ENCODE results near the gene IL27RA. TPM values are rescaled to one million over a fixed set of nuclear protein-coding genes. Genes with fewer than 3 reads are reported as not detected.
A peak's percentile ranks its signal among the peaks of the same experiment; 100 is the strongest.

IL27RA gene
- total RNA-seq: 10 to 100 TPM; 55.5 to 58.1 TPM

- H3K4me1 Mint-ChIP-seq: peaks cover 25% of the 10 kb centered on the region
- no peaks in the 10 kb centered on the region for H3K9me3 Mint-ChIP-seq
- peak; percentile 87 for DNase-seq
- peak within 1 kb of the TSS; percentile 82 for H3K27ac Mint-ChIP-seq
- peaks cover 5% of the 10 kb centered on the region for H3K27me3 Mint-ChIP-seq
- peak within 1 kb of the TSS; percentile 93 for H3K4me3 Mint-ChIP-seq
- H3K36me3 Mint-ChIP-seq (ENCODE audit: low read depth): peaks cover 17% of the 10 kb centered on the region
- CTCF ChIA-PET: interaction anchor here (0.7 to 2.6 kb wide), 17 partner anchors 8 to 159 kb away, joined by 3 to 17 read pairs (median 4); partner anchors contain the start of genes ASF1B, DCAF15 and MISP3
- POLR2A ChIA-PET: interaction anchor here (0.7 to 3.6 kb wide), 40 partner anchors 8 to 865 kb away, joined by 3 to 49 read pairs (median 4); partner anchors contain the start of genes ADGRE5, C19orf53, DCAF15 and MISP3
These were observed at the start of gene IL27RA for GRCh38 chr19:14031719-14032480. Gene IL27RA, plus strand, starts transcription at chr19:14031762. Its CDS starts 111 bp downstream, at chr19:14031873.

- no peak overlapping the region for H3K27ac Mint-ChIP-seq
- H3K4me3 Mint-ChIP-seq: no peak overlapping the region
- no peak for DNase-seq
- H3K36me3 Mint-ChIP-seq (ENCODE audit: low read depth): peaks cover 6% of the 10 kb centered on the region
- peaks cover 57% of the 10 kb centered on the region for H3K4me1 Mint-ChIP-seq
- ChIA-PET POLR2A (interaction anchor here (1.2 to 10.2 kb wide), 3 partner anchors 21 to 49 kb away, joined by 5 to 157 read pairs (median 6); partner anchors contain the start of genes DCAF15, IL27RA and RFX1), CTCF (no interaction called here)
- no peaks in the 10 kb centered on the region for H3K9me3 Mint-ChIP-seq
- H3K27me3 Mint-ChIP-seq: no peaks in the 10 kb centered on the region
These were observed 49.5 kb upstream of the IL27RA start for GRCh38 chr19:13981988-13982501.

GRCh38 chr19:13982773-13983172, 48.8 kb upstream of the IL27RA start:
- Mint-ChIP-seq H3K27ac (peak overlapping the region; percentile 21), H3K4me3 (no peak overlapping the region), H3K4me1 (peaks cover 64% of the 10 kb centered on the region)

GRCh38 chr19:13983213-13983889, 48.2 kb upstream of the IL27RA start:
- no peaks in the 10 kb centered on the region for H3K27me3 Mint-ChIP-seq
- no peak for DNase-seq
- no peaks in the 10 kb centered on the region for H3K9me3 Mint-ChIP-seq
- CTCF ChIA-PET: no interaction called here
- H3K4me1 Mint-ChIP-seq: peaks cover 69% of the 10 kb centered on the region
- POLR2A ChIA-PET: interaction anchor here (1.0 to 10.2 kb wide), 2 partner anchors 19 to 23 kb away, joined by 3 to 157 read pairs; partner anchors contain the start of gene RFX1
- no peak overlapping the region for H3K4me3 Mint-ChIP-seq
- H3K27ac Mint-ChIP-seq: peak overlapping the region; percentile 21
- peaks cover 6% of the 10 kb centered on the region for H3K36me3 Mint-ChIP-seq (ENCODE audit: low read depth)

More at GRCh38 chr19:13982773-13983172, 48.8 kb upstream of the IL27RA start:
- DNase-seq: no peak
- CTCF ChIA-PET: no interaction called here
- Mint-ChIP-seq H3K27me3 (no peaks in the 10 kb centered on the region), H3K9me3 (no peaks in the 10 kb centered on the region), H3K36me3 (ENCODE audit: low read depth) (peaks cover 6% of the 10 kb centered on the region)
- POLR2A ChIA-PET: interaction anchor here (1.8 to 10.2 kb wide), 2 partner anchors 20 to 49 kb away, joined by 6 to 157 read pairs; partner anchors contain the start of genes IL27RA and RFX1

- no peaks in the 10 kb centered on the region for H3K9me3 Mint-ChIP-seq
- H3K4me3 Mint-ChIP-seq: no peak overlapping the region
- no peak for DNase-seq
- H3K36me3 Mint-ChIP-seq (ENCODE audit: low read depth): peaks cover 11% of the 10 kb centered on the region
- no peaks in the 10 kb centered on the region for H3K27me3 Mint-ChIP-seq
- POLR2A ChIA-PET: interaction anchor here (1.0 to 10.2 kb wide), 3 partner anchors 19 to 32 kb away, joined by 3 to 157 read pairs (median 31); partner anchors contain the start of genes DCAF15 and RFX1
- no peak overlapping the region for H3K27ac Mint-ChIP-seq
- H3K4me1 Mint-ChIP-seq: peaks cover 76% of the 10 kb centered on the region
- CTCF ChIA-PET: interaction anchor here (1.0 kb wide), 1 partner anchor 65 kb away, joined by 3 read pairs; no protein-coding TSS in a partner anchor
These were observed 47.4 kb upstream of the IL27RA start for GRCh38 chr19:13984186-13984585.

- Mint-ChIP-seq H3K4me1 (peaks cover 80% of the 10 kb centered on the region), H3K27me3 (no peaks in the 10 kb centered on the region), H3K27ac (peak overlapping the region; percentile 98), H3K9me3 (no peaks in the 10 kb centered on the region), H3K36me3 (ENCODE audit: low read depth) (peaks cover 17% of the 10 kb centered on the region), H3K4me3 (peak overlapping the region; percentile 49)
- POLR2A ChIA-PET: interaction anchor here (0.6 to 10.2 kb wide), 10 partner anchors 8 to 478 kb away, joined by 3 to 157 read pairs (median 4); partner anchors contain the start of genes DCAF15, IL27RA and RFX1
- DNase-seq: peak; percentile 33
- CTCF ChIA-PET: interaction anchor here (1.0 to 1.4 kb wide), 3 partner anchors 32 to 151 kb away, joined by 3 read pairs; partner anchors contain the start of gene ASF1B
These were observed 46.5 kb upstream of the IL27RA start for GRCh38 chr19:13984875-13985741.

- Mint-ChIP-seq H3K27me3 (no peaks in the 10 kb centered on the region), H3K4me1 (peaks cover 79% of the 10 kb centered on the region), H3K4me3 (peak overlapping the region; percentile 49), H3K27ac (peak overlapping the region; percentile 98), H3K9me3 (no peaks in the 10 kb centered on the region), H3K36me3 (ENCODE audit: low read depth) (peaks cover 19% of the 10 kb centered on the region)
- CTCF ChIA-PET: interaction anchor here (1.0 to 1.4 kb wide), 3 partner anchors 33 to 151 kb away, joined by 3 to 4 read pairs (median 3); partner anchors contain the start of genes ASF1B and IL27RA
- POLR2A ChIA-PET: interaction anchor here (0.8 to 10.2 kb wide), 10 partner anchors 8 to 104 kb away, joined by 3 to 157 read pairs (median 4); partner anchors contain the start of genes DCAF15, IL27RA and RFX1
- DNase-seq: peak; percentile 31
These were observed 45.7 kb upstream of the IL27RA start for GRCh38 chr19:13985771-13986347.

- ChIA-PET POLR2A (interaction anchor here (0.9 to 10.2 kb wide), 8 partner anchors 9 to 79 kb away, joined by 3 to 157 read pairs (median 4); partner anchors contain the start of genes DCAF15, IL27RA and RFX1), CTCF (interaction anchor here (0.6 to 1.7 kb wide), 7 partner anchors 17 to 202 kb away, joined by 3 to 4 read pairs (median 3); partner anchors contain the start of genes ASF1B, IL27RA and RFX1)
- peak overlapping the region; percentile 59 for H3K4me3 Mint-ChIP-seq
- no peaks in the 10 kb centered on the region for H3K27me3 Mint-ChIP-seq
- H3K4me1 Mint-ChIP-seq: peaks cover 77% of the 10 kb centered on the region
- H3K27ac Mint-ChIP-seq: peak overlapping the region; percentile 98
- peak; percentile 99 for DNase-seq
- H3K9me3 Mint-ChIP-seq: no peaks in the 10 kb centered on the region
- peaks cover 22% of the 10 kb centered on the region for H3K36me3 Mint-ChIP-seq (ENCODE audit: low read depth)
These were observed 45.1 kb upstream of the IL27RA start for GRCh38 chr19:13986348-13986904.

GRCh38 chr19:13987101-13987890, 44.3 kb upstream of the IL27RA start:
- Mint-ChIP-seq H3K9me3 (no peaks in the 10 kb centered on the region), H3K27ac (peak overlapping the region; percentile 98), H3K27me3 (no peaks in the 10 kb centered on the region), H3K36me3 (ENCODE audit: low read depth) (peaks cover 26% of the 10 kb centered on the region), H3K4me3 (peak overlapping the region; percentile 59), H3K4me1 (peaks cover 69% of the 10 kb centered on the region)
- DNase-seq: no peak
- ChIA-PET CTCF (interaction anchor here (0.6 to 1.7 kb wide), 6 partner anchors 16 to 203 kb away, joined by 3 to 4 read pairs (median 3); partner anchors contain the start of genes ASF1B, IL27RA and RFX1), POLR2A (interaction anchor here (0.9 to 10.2 kb wide), 5 partner anchors 15 to 80 kb away, joined by 3 to 157 read pairs (median 31); partner anchors contain the start of genes DCAF15, IL27RA and RFX1)

GRCh38 chr19:13989487-13989886, 42.1 kb upstream of the IL27RA start:
- Mint-ChIP-seq H3K36me3 (ENCODE audit: low read depth) (peaks cover 27% of the 10 kb centered on the region), H3K27me3 (no peaks in the 10 kb centered on the region), H3K9me3 (no peaks in the 10 kb centered on the region), H3K27ac (peak overlapping the region; percentile 98), H3K4me1 (peaks cover 57% of the 10 kb centered on the region), H3K4me3 (no peak overlapping the region)
- DNase-seq: no peak
- CTCF ChIA-PET: interaction anchor here (1.4 kb wide), 1 partner anchor 70 kb away, joined by 4 read pairs; no protein-coding TSS in a partner anchor
- POLR2A ChIA-PET: interaction anchor here (1.1 to 10.2 kb wide), 2 partner anchors 13 to 42 kb away, joined by 3 to 157 read pairs; partner anchors contain the start of genes IL27RA and RFX1

Measured in activated CD4-positive, alpha-beta memory T cell treated with anti-CD3 and anti-CD28 coated beads, Interleukin-2, amount 10 ng/mL, durations not matched to agents 7 days and 5 days (primary cell).